GM06990 (cell line): ENCODE results near the gene ATP2B3.

Experiments used
- DNase-seq: peaks from one replicate; pipeline ENCODE4 v3.0.0-alpha.2; 2011; ENCODE audit not compliant: insufficient read length; ENCODE audit errors: extremely low read depth
- H3K27me3 ChIP-seq: replicated peaks from 2 replicates; pipeline ENCODE4 v1.6.0; 2011; ENCODE audit warnings: low read length; ENCODE audit not compliant: control insufficient read depth, insufficient read depth
- H3K36me3 ChIP-seq: 2 replicates; pipeline ENCODE4 v1.5.1; 2011; ENCODE audit warnings: low read length; ENCODE audit not compliant: control insufficient read depth, insufficient read depth
- H3K4me3 ChIP-seq: replicated peaks from 2 replicates; pipeline ENCODE4 v1.5.1; 2011; ENCODE audit warnings: low read depth, mild to moderate bottlenecking, control low read depth, low read length
- TF ChIP-seq, protein P1 (sequence below): IDR thresholded peaks from 2 replicates; pipeline ENCODE4 v1.5.1; 2011; ENCODE audit warnings: low read length, control low read depth, mild to moderate bottlenecking, inconsistent platforms; ENCODE audit not compliant: insufficient read depth, poor library complexity, severe bottlenecking

Gene ATP2B3

DNA sequence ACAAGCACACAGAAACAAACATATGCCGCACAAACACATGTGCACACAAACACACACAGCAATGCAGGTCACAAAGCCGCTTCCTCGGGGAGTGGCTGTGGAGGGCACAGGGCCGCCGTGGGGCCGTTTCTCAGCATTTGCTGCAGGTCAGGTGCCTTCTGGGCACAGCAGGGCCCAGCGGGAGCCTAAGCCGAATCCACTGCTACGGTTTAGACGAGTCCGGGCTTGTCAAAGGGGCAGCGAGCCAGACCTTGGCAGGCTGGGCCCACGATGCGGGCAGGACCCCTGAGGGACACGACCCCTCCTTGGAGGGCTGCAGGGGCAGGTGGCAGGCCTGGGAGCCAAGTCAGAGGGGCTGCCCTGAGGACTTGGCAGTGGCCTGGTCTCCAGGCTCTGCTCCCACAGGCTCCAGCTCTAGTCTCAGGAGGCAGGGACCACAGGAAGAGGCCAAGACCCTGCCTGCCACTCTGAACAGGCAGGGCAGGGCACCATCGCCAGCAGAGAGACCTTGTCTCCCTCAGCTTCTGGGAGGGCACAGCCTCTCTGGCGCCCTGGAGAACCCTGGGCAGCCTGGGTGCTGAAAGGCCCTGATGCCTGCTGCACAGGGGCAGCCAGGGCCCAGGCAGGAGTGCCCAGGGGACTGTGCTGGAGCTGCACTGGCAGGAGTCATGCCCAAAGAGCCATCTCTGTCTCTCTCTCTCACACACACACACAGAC lies 5.5 kb upstream of the ATP2B3 start:
- no peak for DNase-seq
- TF ChIP-seq, protein P1, sequence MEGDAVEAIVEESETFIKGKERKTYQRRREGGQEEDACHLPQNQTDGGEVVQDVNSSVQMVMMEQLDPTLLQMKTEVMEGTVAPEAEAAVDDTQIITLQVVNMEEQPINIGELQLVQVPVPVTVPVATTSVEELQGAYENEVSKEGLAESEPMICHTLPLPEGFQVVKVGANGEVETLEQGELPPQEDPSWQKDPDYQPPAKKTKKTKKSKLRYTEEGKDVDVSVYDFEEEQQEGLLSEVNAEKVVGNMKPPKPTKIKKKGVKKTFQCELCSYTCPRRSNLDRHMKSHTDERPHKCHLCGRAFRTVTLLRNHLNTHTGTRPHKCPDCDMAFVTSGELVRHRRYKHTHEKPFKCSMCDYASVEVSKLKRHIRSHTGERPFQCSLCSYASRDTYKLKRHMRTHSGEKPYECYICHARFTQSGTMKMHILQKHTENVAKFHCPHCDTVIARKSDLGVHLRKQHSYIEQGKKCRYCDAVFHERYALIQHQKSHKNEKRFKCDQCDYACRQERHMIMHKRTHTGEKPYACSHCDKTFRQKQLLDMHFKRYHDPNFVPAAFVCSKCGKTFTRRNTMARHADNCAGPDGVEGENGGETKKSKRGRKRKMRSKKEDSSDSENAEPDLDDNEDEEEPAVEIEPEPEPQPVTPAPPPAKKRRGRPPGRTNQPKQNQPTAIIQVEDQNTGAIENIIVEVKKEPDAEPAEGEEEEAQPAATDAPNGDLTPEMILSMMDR, result no peak
- Histone ChIP-seq H3K4me3 (no peak overlapping the region), H3K36me3 (no peaks in the 10 kb centered on the region), H3K27me3 (no peaks in the 10 kb centered on the region)

DNA sequence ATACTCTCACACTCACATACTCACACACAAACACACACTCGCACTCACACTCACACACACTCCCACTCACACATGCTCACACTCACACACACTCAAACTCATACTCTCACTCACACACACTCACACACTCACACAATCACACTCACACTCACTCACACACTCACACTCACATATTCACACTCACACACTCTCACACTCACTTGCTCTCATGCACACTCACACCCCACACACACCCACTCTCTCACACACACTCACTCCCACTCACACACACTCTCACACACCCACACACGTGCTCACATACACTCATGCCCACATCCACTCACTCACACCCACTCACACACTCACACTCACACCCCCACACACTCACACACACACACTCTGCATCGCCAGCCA lies 4.9 kb upstream of the ATP2B3 start:
- TF ChIP-seq, protein P1, result no peak
- Histone ChIP-seq H3K36me3 (no peaks in the 10 kb centered on the region), H3K27me3 (no peaks in the 10 kb centered on the region), H3K4me3 (no peak overlapping the region)
- no peak for DNase-seq

DNA sequence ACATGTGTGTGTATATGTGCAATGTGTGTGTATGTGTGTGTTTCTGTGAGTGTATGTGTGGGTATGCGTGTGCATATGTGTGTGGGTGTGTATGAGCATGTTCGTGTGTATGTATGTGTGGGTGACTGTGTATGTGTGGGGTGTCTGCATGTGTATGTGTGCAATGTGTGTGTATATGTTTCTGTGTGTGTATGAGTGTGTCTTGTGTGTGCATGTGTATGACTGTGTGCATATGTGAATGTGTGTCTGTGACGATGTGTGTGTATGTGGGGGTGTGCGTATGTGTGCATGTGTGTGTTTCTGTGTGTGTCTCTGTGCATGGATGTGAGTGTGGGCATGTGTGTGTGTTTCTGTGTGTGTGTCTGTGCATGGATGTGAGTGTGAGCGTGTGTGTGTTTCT lies 4.2 kb upstream of the ATP2B3 start:
- Histone ChIP-seq H3K27me3 (no peaks in the 10 kb centered on the region), H3K4me3 (no peak overlapping the region), H3K36me3 (no peaks in the 10 kb centered on the region)
- DNase-seq, result no peak
- TF ChIP-seq, protein P1, result no peak

DNA sequence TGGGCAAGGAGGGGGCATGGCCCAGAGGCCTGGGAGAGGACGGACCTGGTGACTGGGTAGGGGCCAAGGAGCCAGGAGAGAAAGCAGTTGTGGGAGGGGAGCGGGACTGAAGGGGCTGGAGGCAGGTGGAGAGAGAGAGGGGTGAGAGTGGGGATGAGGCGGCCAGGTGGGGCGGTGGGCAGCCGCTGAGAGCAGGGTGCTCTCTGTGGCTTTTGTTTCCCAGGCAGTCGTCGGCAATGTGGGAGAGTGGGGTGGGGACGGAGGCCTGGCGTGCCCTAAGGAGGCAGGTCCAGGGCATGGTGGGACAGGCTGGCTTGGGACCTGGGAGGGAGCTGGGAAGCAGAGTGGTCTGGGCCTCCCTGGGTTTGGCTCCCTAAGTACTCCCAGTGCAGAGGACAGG lies 3.2 kb upstream of the ATP2B3 start:
- no peaks in the 10 kb centered on the region for H3K36me3 ChIP-seq
- TF ChIP-seq, protein P1, result no peak
- no peak overlapping the region for H3K4me3 ChIP-seq
- no peak for DNase-seq
- H3K27me3 ChIP-seq, result no peaks in the 10 kb centered on the region

DNA sequence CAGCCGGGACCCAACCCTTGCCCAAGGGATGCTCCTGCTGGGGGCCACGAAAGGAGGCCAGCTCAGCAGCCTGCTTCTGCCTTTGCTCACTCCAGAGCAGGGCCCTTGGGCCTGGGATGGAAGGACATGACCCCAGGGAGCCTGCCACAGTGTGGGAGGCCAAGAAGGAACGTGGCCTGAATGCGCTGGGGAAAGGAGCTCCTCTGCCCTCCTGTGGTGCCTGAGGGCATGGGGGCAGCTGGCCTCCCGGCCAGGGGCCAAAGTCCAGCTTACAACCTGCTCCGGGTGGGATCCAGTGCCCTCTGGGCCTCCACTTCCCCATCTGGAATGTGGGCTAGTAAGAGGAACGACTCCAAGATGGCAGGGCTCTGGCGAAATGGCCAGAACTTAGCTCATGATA lies 2.0 kb upstream of the ATP2B3 start:
- Histone ChIP-seq H3K36me3 (no peaks in the 10 kb centered on the region), H3K4me3 (no peak overlapping the region), H3K27me3 (no peaks in the 10 kb centered on the region; the same call in 1 of the 2 replicates)
- no peak for DNase-seq
- TF ChIP-seq, protein P1, result no peak

DNA sequence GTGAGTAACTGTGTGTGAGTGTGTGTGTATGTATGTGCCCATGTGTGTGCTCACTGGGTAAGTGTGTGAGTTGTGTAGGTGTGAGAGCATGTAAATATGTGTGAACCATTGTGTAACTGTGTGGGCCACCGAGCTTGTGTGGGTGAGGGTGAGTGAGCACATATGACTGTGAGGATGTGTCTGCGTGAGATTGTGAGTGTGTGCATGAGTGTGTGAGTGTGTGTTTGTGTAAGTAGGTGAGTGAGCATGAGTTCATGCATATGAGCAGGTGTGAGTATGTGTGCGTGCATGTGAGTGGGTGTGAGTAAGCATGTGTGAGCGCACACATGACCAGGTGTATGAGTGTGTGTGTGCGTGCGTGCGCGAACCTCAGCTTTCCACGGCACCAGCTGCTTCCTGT lies 1.4 kb upstream of the ATP2B3 start:
- no peak for DNase-seq
- H3K36me3 ChIP-seq, result no peaks in the 10 kb centered on the region
- no peak overlapping the region for H3K4me3 ChIP-seq
- TF ChIP-seq, protein P1, result no peak
- no peaks in the 10 kb centered on the region; the same call in 1 of the 2 replicates for H3K27me3 ChIP-seq
